Endothelial cell of umbilical vein (primary cell): ENCODE data around the gene PIGO.

Experiments
- EZH2 ChIP-seq: IDR thresholded peaks from 2 replicates; pipeline ENCODE4 v1.6.1; 2012; ENCODE audit warnings: borderline replicate concordance, low read depth, mild to moderate bottlenecking, moderate library complexity, low read length, inconsistent platforms; ENCODE audit not compliant: severe bottlenecking
- GATA2 ChIP-seq: IDR thresholded peaks from 2 replicates; pipeline ENCODE4 v1.7.0; 2011; ENCODE audit warnings: low read depth, mild to moderate bottlenecking, moderate library complexity, mixed read lengths, low read length; ENCODE audit not compliant: insufficient read length, insufficient read depth
- JUN ChIP-seq: IDR thresholded peaks from 2 replicates; pipeline ENCODE4 v1.6.1; 2011; ENCODE audit warnings: borderline replicate concordance, low read depth; ENCODE audit not compliant: insufficient read length, insufficient read depth
- POLR2A ChIP-seq: IDR thresholded peaks from 2 replicates; pipeline ENCODE4 v1.6.1; 2012; ENCODE audit warnings: low read depth, mild to moderate bottlenecking, control low read depth, low read length
- POLR2AphosphoS5 ChIP-seq: IDR thresholded peaks from 2 replicates; pipeline ENCODE4 v1.6.1; 2012; ENCODE audit warnings: low read depth, mild to moderate bottlenecking, control low read depth, low read length, moderate library complexity; ENCODE audit not compliant: insufficient read depth
- TF ChIP-seq, protein P1 (sequence below), 2 donors: IDR thresholded peaks; 1 replicate in 1 of 2; 2 replicates in 1 of 2; pipeline ENCODE4 v1.5.1; 2011; ENCODE audit warnings: low read length in 2 of 2, mild to moderate bottlenecking in 2 of 2, moderate library complexity in 2 of 2, control low read depth in 1 of 2, inconsistent platforms in 1 of 2, low read depth in 1 of 2; ENCODE audit not compliant: insufficient read depth in 1 of 2; ENCODE audit errors: extremely low read depth in 1 of 2
- TF ChIP-seq, protein P2 (sequence below): IDR thresholded peaks from 2 replicates; pipeline ENCODE4 v1.6.1; 2011; ENCODE audit not compliant: insufficient read depth, insufficient read length

DNA sequence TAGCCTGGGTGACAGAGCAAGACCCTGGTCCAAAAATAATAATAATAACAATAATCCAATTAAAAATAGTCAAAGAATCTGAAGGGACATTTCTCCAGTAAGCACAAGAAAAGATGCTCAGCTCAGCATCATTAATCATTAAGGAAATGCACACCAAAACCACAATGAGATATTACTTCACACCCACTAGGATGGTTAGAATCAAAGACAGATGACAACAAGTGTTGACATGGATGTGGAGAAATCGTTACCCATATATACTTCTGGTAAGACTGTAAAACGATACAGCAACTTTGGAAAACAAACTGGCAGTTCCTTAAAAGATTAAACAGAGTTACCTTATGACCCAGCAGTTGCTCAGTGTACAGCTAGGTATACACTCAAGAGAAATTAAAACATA lies 11.3 kb downstream of the PIGO start:
- TF ChIP-seq EZH2, result no peak
- TF ChIP-seq, protein P1, sequence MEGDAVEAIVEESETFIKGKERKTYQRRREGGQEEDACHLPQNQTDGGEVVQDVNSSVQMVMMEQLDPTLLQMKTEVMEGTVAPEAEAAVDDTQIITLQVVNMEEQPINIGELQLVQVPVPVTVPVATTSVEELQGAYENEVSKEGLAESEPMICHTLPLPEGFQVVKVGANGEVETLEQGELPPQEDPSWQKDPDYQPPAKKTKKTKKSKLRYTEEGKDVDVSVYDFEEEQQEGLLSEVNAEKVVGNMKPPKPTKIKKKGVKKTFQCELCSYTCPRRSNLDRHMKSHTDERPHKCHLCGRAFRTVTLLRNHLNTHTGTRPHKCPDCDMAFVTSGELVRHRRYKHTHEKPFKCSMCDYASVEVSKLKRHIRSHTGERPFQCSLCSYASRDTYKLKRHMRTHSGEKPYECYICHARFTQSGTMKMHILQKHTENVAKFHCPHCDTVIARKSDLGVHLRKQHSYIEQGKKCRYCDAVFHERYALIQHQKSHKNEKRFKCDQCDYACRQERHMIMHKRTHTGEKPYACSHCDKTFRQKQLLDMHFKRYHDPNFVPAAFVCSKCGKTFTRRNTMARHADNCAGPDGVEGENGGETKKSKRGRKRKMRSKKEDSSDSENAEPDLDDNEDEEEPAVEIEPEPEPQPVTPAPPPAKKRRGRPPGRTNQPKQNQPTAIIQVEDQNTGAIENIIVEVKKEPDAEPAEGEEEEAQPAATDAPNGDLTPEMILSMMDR (IDR thresholded peaks at IDR 0.05; ENCODE audit: extremely low read depth in 1 of 2, insufficient read depth in 1 of 2, low read depth in 1 of 2, low read length in 2 of 2), result no peak
- no peak for TF ChIP-seq POLR2A
- no peak for TF ChIP-seq JUN
- TF ChIP-seq POLR2AphosphoS5, result no peak
- TF ChIP-seq, protein P2, sequence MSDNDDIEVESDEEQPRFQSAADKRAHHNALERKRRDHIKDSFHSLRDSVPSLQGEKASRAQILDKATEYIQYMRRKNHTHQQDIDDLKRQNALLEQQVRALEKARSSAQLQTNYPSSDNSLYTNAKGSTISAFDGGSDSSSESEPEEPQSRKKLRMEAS, result no peak
- no peak for TF ChIP-seq GATA2
